Measurements from ENCODE around the gene TMEM44.

GRCh38 chr3:194637541-194638400, 4.6 kb upstream of the TMEM44 start:
- TF ChIP-seq ZFX (CRISPR knock-in tag; IDR thresholded peaks at IDR 0.05) (no peak), SLC30A9 (CRISPR knock-in tag; IDR thresholded peaks at IDR 0.05) (no peak), RBM15 (IDR thresholded peaks at IDR 0.05; ENCODE audit: insufficient read depth, low read length) (no peak), SPI1 (IDR thresholded peaks at IDR 0.05; ENCODE audit: borderline replicate concordance, low read depth, low read length) (no peak), SIN3A (IDR thresholded peaks at IDR 0.05; ENCODE audit: borderline replicate concordance in 2 of 2, control insufficient read depth in 1 of 2, low read depth in 2 of 2, low read length in 2 of 2) (no peak)
